A549 (cell line): ENCODE measurements around the gene ANAPC5.

Source experiments
- MAZ ChIP-seq: fragments of 150-350 bp; IDR thresholded peaks from 2 replicates; pipeline ENCODE4 v1.6.1; 2014; ENCODE audit warnings: antibody characterized with exemption, low read depth, low read length, borderline replicate concordance
- TF ChIP-seq, protein P1 (sequence below): fragments of >200 bp; sonication (Bioruptor Twin); formaldehyde crosslinking; IDR thresholded peaks from 3 replicates; pipeline ENCODE4 v1.5.1; 2016

DNA sequence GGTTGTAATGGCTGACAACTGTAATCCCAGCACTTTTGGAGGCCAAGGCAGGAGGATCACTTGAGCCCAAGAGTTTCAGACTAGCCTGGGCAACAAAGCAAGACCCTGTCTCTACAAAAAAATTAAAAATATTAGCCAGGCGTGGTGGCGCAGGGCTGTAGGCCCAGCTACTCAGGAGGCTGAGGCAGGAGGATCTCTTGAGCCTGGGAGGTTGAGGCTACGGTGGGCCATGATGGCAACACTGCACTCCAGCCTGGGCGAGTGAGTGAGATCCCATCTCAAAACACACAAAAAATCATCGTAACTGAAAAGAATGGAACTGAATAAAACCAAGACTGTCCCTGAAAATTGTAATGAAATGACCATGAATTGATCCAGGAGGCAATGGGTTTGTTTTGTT lies 61.8 kb downstream of the ANAPC5 start:
- no peak for TF ChIP-seq MAZ
- TF ChIP-seq, protein P1, sequence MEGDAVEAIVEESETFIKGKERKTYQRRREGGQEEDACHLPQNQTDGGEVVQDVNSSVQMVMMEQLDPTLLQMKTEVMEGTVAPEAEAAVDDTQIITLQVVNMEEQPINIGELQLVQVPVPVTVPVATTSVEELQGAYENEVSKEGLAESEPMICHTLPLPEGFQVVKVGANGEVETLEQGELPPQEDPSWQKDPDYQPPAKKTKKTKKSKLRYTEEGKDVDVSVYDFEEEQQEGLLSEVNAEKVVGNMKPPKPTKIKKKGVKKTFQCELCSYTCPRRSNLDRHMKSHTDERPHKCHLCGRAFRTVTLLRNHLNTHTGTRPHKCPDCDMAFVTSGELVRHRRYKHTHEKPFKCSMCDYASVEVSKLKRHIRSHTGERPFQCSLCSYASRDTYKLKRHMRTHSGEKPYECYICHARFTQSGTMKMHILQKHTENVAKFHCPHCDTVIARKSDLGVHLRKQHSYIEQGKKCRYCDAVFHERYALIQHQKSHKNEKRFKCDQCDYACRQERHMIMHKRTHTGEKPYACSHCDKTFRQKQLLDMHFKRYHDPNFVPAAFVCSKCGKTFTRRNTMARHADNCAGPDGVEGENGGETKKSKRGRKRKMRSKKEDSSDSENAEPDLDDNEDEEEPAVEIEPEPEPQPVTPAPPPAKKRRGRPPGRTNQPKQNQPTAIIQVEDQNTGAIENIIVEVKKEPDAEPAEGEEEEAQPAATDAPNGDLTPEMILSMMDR = no peak
